Vagina (tissue), 2 donors: ENCODE data around the gene SEZ6L. TPM values are rescaled to one million over a fixed set of nuclear protein-coding genes. Genes with fewer than 3 reads are reported as not detected.

Experiments
- DNase-seq, 2 donors: peaks; one replicate each; pipeline ENCODE4 v3.0.0-alpha.2; 2017; ENCODE audit errors: extremely low spot score in 2 of 2
- H3K27ac ChIP-seq: fragments of 200-600 bp; sonication (generic); one replicate; pipeline ENCODE4 v1.5.1; 2019
- H3K27me3 ChIP-seq: fragments of 200-600 bp; sonication (generic); one replicate; pipeline ENCODE4 v1.5.1; 2019
- H3K36me3 ChIP-seq, 2 donors: fragments of 200-600 bp; sonication (generic); one replicate each; pipeline ENCODE4 v1.5.1; 2017 to 2019
- H3K4me1 ChIP-seq: fragments of 200-600 bp; sonication (generic); one replicate; pipeline ENCODE4 v1.5.1; 2019
- H3K4me3 ChIP-seq, 2 donors: fragments of 200-600 bp; sonication (generic); 1 replicate in 1 of 2; 2 replicates in 1 of 2; pipeline ENCODE4 v1.5.1; 2016 to 2019
- H3K9me3 ChIP-seq: fragments of 200-600 bp; sonication (generic); one replicate; pipeline ENCODE4 v1.5.1; 2019
- CTCF ChIP-seq, 3 experiments: fragments of 450-650 bp in 2 of 3; fragments of 200-600 bp in 1 of 3; sonication (generic) in 1 of 3; IDR thresholded peaks; one replicate each; pipeline ENCODE4 v1.5.1; 2017 to 2019; ENCODE audit warnings: antibody characterized with exemption in 3 of 3, mild to moderate bottlenecking in 2 of 3, moderate library complexity in 2 of 3
- POLR2A ChIP-seq, 2 donors: fragments of 450-650 bp; IDR thresholded peaks; one replicate each; pipeline ENCODE4 v1.6.1; 2017; ENCODE audit warnings: antibody characterized with exemption in 2 of 2, mild to moderate bottlenecking in 2 of 2, moderate library complexity in 2 of 2
- POLR2AphosphoS5 ChIP-seq, 2 donors: sonication (generic); formaldehyde crosslinking; IDR thresholded peaks; one replicate each; pipeline ENCODE4 v1.9.0; 2017; ENCODE audit warnings: antibody characterized with exemption in 2 of 2, mild to moderate bottlenecking in 2 of 2, low read depth in 1 of 2; ENCODE audit not compliant: insufficient read depth in 1 of 2
- intact Hi-C: fragments of 100-400 bp; cut with DNase I; formaldehyde crosslinking; loops from one replicate; pipeline ENCODE4 v1.15.1; 2023
- total RNA-seq: library from RNA; depleted of rRNA; stranded (reverse); fragments of >200 nt; gene quantifications from one replicate; pipeline ENCODE4 v1.2.3, GENCODE V29; 2016

Gene SEZ6L
- total RNA-seq, 1 donor from 2014 or later, result 1.2 TPM

- no peaks in the 10 kb centered on the region for H3K36me3 ChIP-seq
- DNase-seq, result no peak
- no peaks in the 10 kb centered on the region for H3K9me3 ChIP-seq
- H3K4me3 ChIP-seq, result no peak overlapping the region
- H3K27me3 ChIP-seq, result no peaks in the 10 kb centered on the region
- TF ChIP-seq POLR2A (IDR thresholded peaks at IDR 0.05), result no peak
- no peak for TF ChIP-seq POLR2AphosphoS5 (IDR thresholded peaks at IDR 0.05; ENCODE audit: insufficient read depth in 1 of 2, low read depth in 1 of 2)
- no peak for TF ChIP-seq CTCF (IDR thresholded peaks at IDR 0.05)
- no peaks in the 10 kb centered on the region for H3K4me1 ChIP-seq
- intact Hi-C loops, result loop anchor here (10.0 kb wide), 1 partner anchor 1488 kb away; no protein-coding TSS in a partner anchor
- H3K27ac ChIP-seq, result no peak overlapping the region
These were observed 188.0 kb downstream of the SEZ6L start for GRCh38 chr22:26357281-26357680.

- Histone ChIP-seq H3K36me3 (no peaks in the 10 kb centered on the region), H3K27ac (no peak overlapping the region), H3K9me3 (no peaks in the 10 kb centered on the region), H3K4me3 (no peak overlapping the region), H3K4me1 (no peaks in the 10 kb centered on the region), H3K27me3 (no peaks in the 10 kb centered on the region)
- DNase-seq, result no peak
- intact Hi-C loops, result loop anchor here (10.0 kb wide), 1 partner anchor 1487 kb away; no protein-coding TSS in a partner anchor
- TF ChIP-seq POLR2AphosphoS5 (IDR thresholded peaks at IDR 0.05; ENCODE audit: insufficient read depth in 1 of 2, low read depth in 1 of 2) (no peak), POLR2A (IDR thresholded peaks at IDR 0.05) (no peak), CTCF (IDR thresholded peaks at IDR 0.05) (no peak)
These were observed 188.6 kb downstream of the SEZ6L start for GRCh38 chr22:26357813-26358212.

- no peak for DNase-seq
- no peak overlapping the region for H3K27ac ChIP-seq
- intact Hi-C loops, result loop anchor here (10.0 kb wide), 1 partner anchor 1486 kb away; no protein-coding TSS in a partner anchor
- H3K9me3 ChIP-seq, result no peaks in the 10 kb centered on the region
- TF ChIP-seq POLR2AphosphoS5 (IDR thresholded peaks at IDR 0.05; ENCODE audit: insufficient read depth in 1 of 2, low read depth in 1 of 2), result no peak
- TF ChIP-seq POLR2A (IDR thresholded peaks at IDR 0.05), result no peak
- no peak for TF ChIP-seq CTCF (IDR thresholded peaks at IDR 0.05)
- no peaks in the 10 kb centered on the region for H3K27me3 ChIP-seq
- H3K4me1 ChIP-seq, result no peaks in the 10 kb centered on the region
- no peak overlapping the region for H3K4me3 ChIP-seq
- H3K36me3 ChIP-seq, result no peaks in the 10 kb centered on the region
These were observed 189.9 kb downstream of the SEZ6L start for GRCh38 chr22:26359156-26359555.

- no peaks in the 10 kb centered on the region for H3K27me3 ChIP-seq
- H3K36me3 ChIP-seq, result no peaks in the 10 kb centered on the region
- H3K4me1 ChIP-seq, result no peaks in the 10 kb centered on the region
- H3K4me3 ChIP-seq, result no peak overlapping the region
- H3K9me3 ChIP-seq, result no peaks in the 10 kb centered on the region
- intact Hi-C loops, result no loop called here
- no peak overlapping the region for H3K27ac ChIP-seq
- no peak for TF ChIP-seq POLR2AphosphoS5 (IDR thresholded peaks at IDR 0.05; ENCODE audit: insufficient read depth in 1 of 2, low read depth in 1 of 2)
- peak; percentile 56 to 82 (median 79) for TF ChIP-seq CTCF (IDR thresholded peaks at IDR 0.05)
- DNase-seq, result no peak
These were observed 191.1 kb downstream of the SEZ6L start for GRCh38 chr22:26360169-26360885.

- H3K27me3 ChIP-seq, result no peaks in the 10 kb centered on the region
- no peaks in the 10 kb centered on the region for H3K9me3 ChIP-seq
- intact Hi-C loops, result no loop called here
- TF ChIP-seq POLR2AphosphoS5 (IDR thresholded peaks at IDR 0.05; ENCODE audit: insufficient read depth in 1 of 2, low read depth in 1 of 2) (no peak), POLR2A (IDR thresholded peaks at IDR 0.05) (no peak), CTCF (IDR thresholded peaks at IDR 0.05) (no peak)
- H3K4me1 ChIP-seq, result no peaks in the 10 kb centered on the region
- H3K4me3 ChIP-seq, result no peak overlapping the region
- no peak for DNase-seq
- no peak overlapping the region for H3K27ac ChIP-seq
- no peaks in the 10 kb centered on the region for H3K36me3 ChIP-seq
These were observed 193.2 kb downstream of the SEZ6L start for GRCh38 chr22:26362471-26362870.
